ENCODE data around the gene TRPV4.

DNA sequence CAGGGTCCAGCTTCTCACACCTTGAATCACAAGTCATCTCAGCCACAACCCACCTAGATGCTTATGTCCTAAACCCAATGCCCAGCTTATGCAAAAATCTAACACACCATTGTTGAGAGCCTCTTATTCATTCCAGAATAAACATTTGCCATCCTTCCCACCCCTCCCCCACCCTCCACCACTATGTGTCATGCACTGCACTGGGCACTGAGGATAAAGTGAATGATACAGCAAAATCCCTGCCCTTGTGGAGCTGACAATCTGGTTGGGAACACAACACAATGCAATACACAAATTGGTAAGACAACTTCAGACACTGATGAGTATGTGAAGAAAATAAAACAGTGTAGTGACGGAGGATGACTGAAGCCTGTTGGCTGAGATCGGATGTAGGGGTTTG is 48.6 kb upstream of the TRPV4 start:
- TF ChIP-seq GATA3 (IDR thresholded peaks at IDR 0.05; ENCODE audit: low read depth, low read length) (no peak), GATA2 (IDR thresholded peaks at IDR 0.05; ENCODE audit: low read depth, low read length) (no peak)

Measured in SH-SY5Y (cell line).